ENCODE results near the gene LRRC58.

- TF ChIP-seq CTCF (IDR thresholded peaks at IDR 0.05; ENCODE audit: low read depth, low read length) (no peak), POLR2A (IDR thresholded peaks at IDR 0.05; ENCODE audit: extremely low read depth, insufficient read length) (no peak)
These were observed 44.6 kb upstream of the LRRC58 start for GRCh38 chr3:120393761-120394160.

Measured in NB4 (cell line).